ENCODE measurements around the gene DPP7.

The DPP7 gene

DNA sequence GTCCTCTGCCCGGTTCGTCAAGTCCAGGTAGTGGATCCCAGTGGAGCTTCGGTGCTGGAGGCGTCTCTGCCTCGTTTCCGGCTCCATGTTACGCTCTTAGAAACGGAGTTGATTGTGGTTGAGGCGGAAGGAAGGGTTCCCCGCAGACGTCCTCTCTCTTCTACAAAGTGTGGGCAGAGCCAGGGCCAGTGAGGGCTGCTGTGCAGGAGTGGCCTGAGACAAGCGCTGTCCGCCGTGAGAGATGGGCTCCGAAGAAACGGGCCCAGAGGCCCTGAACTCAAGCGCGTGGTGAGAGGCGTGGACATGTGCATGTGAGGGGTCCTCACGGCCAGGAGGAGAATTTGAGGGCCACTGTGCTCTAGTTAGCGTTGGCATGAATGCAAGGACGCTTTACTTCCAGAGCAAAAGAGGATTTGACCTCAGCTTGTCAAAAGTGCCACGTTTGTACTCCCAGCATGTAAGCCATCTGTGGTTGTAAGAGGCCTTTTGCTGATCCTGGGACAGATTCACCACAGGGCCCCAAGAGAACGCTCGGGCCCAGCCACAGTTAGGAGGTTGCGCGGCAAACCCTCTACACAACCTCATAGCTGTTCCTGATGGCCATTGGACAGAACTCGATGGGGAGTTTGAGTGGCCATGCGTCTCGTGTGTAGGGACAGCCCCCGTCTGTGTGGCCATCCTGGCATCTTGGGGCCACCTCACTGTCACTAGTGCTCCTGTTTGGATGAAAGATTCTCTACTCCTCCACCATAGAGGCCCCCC lies 17.6 kb downstream of the DPP7 start:
- FAIRE-seq = no peak

DNA sequence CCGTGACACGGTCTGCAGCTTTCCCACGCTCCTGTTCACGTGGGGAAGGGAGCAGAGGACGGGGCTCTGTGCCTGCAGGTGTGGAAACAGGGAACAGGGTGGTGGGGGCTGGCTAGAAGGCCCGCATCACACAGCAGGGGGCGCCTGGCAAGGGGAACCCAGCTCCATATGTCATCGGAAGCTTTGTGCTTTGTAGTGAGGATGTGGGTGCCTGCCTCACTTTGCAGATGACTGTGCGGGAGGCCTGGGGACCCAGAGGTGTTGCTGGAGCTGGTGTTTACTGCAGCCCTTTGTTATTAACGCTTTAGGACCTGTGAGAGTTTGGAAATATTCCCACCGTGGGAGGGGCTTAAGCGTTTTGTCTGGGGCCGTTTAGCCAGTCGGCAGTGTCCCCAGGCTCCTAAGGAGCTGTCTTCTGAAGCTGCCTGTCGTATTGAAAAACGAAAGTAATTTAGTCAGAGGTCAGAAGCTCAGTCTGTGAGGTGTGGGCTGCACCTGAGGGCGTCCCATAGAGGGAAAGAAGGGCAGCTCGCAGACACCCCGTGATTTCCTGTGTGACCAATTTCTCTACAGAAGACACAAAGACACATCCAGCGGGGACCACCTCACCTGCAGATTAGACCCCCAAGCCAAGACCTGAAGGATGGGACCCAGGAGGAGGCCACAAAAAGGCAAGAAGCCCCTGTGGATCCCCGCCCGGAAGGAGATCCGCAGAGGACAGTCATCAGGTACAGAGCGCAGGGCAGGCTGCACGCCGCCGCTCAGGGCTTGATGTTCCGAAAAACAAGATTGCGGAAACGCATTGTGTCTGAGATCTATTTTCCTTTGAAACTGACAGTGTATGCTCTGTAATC lies 18.6 kb downstream of the DPP7 start:
- DNase-seq (ENCODE audit: insufficient read length, low spot score) = no peak
- no peak for FAIRE-seq

More for the DNA sequence above, 17.6 kb downstream of the DPP7 start:
- no peak for DNase-seq (ENCODE audit: insufficient read length, low spot score)

DNA sequence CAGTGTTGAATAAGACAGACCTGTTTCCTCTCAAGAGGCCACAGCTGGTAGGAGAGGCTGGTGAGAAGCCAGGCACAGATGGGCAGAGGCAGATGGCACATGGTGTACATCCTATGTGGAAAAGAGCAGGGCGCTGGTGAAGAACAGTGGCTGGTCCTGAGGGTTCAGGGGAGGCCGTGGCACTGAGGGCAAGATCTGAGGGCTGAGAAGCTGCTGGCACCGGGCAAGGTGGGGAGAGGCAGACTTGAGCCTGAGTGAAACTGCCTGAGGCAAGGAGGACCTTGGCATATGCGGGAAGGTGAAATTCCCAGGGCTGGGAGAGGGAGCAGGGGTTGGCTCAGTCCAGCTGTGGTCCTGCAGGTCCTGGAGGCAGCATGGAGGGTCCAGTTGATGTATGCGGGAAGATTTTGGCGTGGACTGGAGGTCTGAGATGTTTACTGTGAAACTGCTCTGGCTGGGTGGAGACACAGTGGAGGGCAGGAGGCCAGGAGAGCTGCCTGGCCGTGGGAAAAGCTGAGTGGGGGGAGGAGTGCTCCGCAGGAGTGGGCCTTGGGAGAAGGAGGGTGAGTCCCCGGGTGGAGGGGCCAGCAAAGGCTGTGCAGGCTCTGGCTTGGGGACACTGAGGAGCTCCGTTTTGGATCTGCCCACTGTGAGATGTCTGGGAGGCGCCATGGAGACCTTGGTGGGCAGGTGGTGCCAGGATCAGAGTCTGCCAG lies 25.1 kb downstream of the DPP7 start:
- FAIRE-seq = no peak

DNA sequence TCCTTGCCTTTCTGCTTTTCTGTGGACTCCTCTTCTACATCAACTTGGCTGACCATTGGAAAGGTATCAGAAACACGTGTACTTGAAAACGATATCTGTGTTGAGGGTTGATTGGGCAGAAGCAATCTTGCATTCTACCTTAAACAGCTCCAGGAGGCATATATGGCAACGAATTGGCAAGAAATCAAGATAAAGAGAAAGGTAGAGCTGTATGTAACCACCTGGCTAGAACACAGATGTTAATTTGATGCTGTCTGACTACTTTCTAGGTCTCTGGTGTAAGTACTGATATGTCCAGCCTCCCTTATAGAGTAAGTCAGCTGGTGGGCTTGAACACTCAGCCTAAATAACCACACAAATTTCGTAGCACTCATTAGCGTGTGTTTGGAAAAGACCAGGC lies 26.4 kb downstream of the DPP7 start:
- DNase-seq (ENCODE audit: insufficient read length, low spot score) (no peak), FAIRE-seq (no peak)

More for the DNA sequence above, 25.1 kb downstream of the DPP7 start:
- DNase-seq (ENCODE audit: insufficient read length, low spot score) = no peak

DNA sequence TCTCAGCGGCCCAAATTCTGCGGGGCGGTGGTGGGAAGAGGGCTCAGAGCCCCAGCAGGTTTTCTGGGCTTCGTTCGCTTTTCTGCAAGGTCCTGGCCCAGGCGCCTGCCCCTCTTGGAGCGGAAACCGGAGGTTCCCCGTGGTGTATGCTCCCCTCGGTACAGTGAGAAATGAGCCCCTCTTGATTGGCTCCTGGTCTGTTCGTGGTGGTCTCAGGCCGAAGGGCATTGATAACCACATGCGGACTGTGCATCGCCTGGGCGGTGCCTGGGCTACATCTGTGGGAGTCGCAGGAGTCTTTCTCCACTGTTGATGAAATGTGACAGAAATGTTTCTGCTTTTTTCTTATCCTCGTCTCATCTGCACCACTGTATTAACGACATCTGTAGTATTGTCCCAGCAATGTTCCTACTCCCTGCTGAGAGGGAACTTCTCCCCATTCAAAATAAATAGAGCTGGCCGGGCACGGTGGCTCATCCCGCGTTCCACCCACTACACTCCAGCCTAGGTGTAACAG lies 27.1 kb downstream of the DPP7 start:
- FAIRE-seq = no peak
- DNase-seq (ENCODE audit: insufficient read length, low spot score) = no peak

DNA sequence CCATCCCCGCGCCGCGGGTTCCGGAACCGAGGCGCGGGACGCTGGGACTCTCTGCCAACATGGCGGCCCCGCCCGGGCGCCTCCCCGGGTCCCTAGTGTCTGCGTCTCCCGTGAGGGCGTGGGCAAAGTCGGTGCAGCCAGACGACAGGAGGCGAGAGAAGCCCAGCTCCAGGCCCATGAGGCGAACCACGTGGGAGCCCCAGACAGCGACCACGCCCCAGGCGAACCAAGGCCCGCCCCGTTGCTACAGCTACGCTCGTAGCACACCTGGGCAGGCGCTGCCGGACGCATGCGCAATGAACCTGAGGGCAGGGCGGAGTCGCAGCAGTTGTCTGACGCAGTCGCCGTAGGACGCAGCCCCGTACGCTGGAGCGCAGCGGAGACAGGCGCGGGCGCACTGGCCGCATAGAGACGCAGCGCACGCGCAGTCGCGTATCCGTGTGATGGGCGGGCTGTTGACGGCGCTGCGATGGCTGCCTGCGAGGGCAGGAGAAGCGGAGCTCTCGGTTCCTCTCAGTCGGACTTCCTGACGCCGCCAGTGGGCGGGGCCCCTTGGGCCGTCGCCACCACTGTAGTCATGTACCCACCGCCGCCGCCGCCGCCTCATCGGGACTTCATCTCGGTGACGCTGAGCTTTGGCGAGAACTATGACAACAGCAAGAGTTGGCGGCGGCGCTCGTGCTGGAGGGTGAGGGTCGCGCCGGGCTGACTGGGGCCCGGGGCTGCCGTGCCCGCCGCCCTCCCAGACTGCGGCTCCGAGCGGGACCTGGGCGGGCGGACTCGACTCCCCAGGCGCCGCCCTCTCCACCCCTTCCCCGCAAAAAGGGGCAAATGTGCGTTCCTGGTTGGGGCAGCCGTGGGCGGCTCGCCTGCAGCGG lies 27.8 kb downstream of the DPP7 start, which contains the start of gene MAN1B1:
Gene MAN1B1 (plus strand): TSS at position 455 of the 878 bp plus-strand sequence. CDS start 15 bp downstream, at position 470.
- DNase-seq (ENCODE audit: insufficient read length, low spot score) (peak; percentile 97), FAIRE-seq (peak; percentile 97)

DNA sequence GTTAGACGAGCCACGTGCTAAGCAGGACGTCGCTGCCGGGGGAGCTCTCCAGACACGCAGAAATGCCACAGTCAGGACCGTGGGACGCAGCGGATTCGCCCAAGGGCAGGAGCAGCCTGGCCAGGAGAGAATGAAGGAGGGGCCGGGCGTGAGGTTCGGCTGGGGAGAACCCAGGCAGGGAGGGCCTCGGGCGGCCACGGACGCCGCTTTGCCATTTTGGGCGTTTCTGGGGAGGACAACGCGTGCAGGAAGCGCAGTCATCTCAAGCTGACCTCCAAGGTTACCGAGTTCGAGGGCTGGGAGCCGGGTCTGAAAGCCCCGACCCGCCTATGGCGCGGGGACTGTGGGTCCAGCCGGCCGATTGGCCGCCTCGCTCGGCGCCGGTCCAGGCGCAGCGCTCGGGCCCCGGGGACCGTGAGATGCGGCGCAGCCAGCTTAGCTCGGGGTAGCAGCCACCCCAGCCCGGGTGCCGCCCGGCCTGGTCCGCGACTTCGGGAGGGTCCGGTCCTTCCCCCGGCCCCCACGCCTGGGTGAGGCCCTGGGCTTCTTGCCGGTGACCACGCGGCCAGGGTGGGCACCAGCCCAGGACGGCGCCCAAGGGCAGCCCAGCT lies 28.5 kb downstream of the DPP7 start:
- DNase-seq (ENCODE audit: insufficient read length, low spot score) = no peak
- FAIRE-seq = no peak

DNA sequence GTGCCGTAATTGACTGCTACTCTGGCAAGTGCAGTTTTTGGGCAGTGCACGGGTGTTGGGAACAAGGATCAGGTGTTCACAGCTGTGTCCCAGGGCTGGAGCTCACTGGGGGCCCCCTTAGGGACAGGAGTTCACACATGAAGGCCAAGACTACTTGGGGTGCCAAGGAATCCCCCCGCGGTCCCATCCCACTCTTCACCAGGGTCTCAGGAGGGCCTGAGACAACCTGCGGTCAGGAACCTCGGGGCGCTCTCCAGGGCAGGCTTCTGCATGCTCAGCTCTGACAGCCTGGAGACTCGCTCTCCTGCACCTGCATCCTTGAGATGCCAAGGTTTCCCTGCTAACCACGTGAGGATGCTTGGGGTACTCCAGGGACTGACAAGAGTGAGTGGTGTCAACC lies 30.0 kb downstream of the DPP7 start:
- DNase-seq (ENCODE audit: insufficient read length, low spot score) = no peak
- FAIRE-seq = no peak

DNA sequence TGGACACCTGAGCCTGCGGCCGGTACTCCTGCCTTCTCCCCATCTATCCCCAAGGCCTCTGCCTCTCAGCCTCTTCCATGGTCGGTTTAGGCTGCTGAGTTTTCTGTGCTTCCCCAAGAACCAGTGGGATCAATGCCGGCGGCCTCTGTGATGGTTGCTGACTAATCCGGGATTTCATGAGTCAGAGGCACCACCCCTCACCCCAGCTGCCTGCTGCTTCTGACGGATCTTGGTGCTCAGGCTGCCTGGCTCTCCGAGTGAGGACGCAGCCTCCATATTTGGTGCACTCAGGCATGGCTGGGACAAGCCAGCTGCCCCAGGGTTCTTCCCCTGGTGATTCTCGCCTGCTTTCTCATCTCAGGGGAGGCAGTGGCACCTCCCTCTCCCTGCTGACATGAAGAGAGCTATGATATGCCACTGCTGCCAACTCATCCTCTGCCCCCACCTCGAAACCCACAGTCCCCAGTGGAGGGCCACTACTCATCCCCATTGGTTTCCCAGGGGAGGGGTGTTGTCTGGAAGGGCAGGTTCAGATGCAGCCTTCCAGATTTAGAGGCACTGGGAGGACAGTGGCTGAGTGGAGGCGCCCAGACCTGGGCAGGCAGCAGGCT lies 31.0 kb downstream of the DPP7 start:
- FAIRE-seq (no peak), DNase-seq (ENCODE audit: insufficient read length, low spot score) (peak; percentile 67)

DNA sequence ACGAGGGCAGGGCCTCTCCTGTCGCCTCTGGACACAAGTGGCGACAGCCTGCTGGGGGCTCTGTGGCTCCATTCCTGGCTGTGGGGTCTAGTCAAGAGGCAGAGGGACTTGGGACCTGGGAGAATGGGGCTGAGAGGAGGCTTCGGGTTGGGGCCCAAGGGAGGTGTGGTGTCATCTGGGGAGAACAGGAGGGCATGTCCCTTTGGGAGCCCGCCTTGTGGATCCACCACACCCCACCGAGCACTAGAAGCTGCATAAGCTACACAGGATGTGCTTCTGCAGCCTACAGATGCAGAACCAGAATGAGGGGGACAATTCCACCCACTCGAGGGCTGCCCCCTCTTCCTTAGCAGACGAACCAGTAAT lies 31.6 kb downstream of the DPP7 start:
- FAIRE-seq (no peak), DNase-seq (ENCODE audit: insufficient read length, low spot score) (no peak)

DNA sequence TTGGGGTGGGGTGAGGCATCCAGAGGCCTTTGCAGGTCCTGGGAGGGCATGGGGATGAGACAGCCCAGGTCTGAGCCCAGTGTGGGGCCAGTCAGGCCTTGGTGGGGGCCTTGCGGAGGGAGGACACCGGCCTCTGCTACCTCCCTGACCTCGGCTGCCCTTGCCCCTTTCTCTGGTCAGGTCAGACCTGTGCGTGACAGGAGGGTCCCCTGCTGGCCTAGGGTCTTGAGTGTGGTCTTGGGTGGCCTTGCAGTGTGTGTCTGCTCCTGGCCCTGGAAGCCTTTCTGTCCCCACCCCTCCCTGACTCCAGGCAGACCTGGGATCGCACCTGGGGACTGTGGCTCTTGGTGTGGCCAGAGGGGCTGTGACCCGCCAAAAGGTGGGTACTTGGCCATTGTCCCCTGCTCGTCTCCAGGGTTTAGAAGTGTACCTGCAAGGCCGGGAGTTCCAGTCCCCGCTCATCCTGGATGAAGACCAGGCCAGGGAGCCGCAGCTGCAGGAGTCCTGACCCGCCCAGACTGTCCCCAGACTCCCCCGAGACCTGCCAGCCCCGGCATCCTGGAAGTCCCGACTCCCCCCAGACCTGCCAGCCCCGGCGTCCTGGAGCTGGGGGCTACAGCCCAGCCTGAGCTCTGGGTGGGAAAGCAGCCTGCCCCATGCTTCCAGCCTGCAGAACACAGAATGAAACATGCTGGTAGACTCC lies 32.2 kb downstream of the DPP7 start:
- FAIRE-seq = no peak
- no peak for DNase-seq (ENCODE audit: insufficient read length, low spot score)

DNA sequence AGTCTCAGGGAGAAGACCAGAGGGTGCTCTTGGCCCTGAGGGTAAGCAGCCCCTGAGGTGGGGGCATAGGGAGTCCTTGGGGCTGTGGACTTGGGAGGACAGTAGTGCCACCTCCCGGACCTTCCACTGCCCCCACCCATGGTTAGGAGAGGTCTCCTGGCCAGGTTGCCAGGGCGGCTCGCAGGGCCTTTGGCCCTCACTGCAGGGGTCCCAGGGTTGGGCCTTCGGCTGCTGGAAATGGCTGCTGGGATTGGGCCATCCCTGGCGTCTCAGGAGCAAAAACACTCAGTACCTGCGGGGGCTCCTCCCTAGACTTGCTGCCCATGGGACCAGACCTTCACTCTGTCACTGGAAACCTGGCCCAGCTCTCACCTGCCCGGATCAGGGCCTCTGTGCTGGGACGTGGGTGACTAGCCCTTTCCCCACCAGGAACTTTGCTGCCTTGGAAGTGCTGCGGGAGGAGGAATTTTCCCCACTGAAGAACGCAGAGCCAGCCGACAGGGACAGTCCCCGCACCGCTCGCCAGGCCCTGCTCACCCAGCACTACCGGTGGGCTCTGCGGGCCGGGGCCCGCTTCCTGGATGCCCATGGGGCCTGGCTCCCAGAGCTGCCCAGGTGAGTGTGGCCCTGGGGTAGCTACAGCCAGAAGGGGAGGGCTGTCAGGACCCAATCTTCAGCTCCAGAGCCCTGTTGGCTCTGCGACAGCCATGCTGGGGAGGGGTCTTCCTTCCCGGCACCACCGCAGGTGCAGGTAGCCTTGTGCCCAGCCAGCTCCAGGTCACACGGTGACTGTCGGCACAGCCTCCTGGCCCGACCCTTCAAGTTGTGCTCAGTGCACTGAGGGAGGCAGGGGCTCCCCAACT lies 34.0 kb downstream of the DPP7 start:
- FAIRE-seq (no peak), DNase-seq (ENCODE audit: insufficient read length, low spot score) (no peak)

DNA sequence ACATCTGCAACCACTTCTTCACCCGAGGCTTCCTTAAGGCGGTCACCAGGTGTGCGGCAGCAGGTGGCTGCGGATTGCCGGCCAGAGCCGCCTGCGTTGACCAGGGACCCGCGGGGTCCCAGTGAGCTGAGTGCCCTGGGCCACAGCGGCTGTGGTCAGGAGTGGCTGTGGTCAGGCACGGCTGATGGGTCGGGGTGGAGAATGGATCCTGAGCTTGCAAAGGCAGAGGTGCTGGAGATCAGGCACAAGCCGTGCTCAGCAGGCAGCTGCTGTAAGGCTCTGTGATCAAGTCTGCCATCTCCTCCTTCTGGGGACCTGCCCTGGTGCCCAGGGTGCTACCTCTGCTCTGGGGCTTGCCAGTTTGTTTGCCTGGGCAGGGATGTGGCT lies 35.1 kb downstream of the DPP7 start:
- FAIRE-seq (no peak), DNase-seq (ENCODE audit: insufficient read length, low spot score) (no peak)

DNA sequence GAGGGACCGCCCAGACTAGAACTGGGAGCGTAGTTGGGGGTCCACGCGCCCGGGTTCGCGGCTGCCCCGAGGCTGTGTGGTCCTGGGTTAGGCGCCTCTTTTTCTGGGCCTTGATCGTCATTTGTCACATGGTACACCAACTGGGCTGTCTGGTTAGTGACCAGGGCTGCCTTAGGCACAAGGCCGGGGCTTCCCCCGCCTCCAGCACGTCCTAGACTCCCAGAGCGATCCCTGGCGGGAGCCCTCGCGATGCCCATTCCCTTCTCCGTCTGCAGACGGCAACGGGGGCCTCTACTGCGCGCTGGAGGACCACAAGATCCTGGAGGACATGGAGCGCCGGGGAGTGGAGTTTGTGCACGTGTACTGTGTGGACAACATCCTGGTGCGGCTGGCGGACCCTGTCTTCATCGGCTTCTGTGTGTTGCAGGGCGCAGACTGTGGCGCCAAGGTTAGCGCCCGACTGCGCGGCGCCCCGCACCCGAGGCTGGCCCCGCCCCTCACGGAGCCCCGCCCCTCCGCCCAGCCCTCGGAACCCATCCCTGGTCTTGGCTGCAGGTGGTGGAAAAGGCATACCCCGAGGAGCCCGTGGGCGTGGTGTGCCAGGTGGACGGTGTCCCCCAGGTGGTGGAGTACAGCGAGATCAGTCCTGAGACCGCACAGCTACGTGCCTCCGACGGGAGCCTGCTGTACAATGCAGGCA lies 35.7 kb downstream of the DPP7 start:
- no peak for FAIRE-seq

DNA sequence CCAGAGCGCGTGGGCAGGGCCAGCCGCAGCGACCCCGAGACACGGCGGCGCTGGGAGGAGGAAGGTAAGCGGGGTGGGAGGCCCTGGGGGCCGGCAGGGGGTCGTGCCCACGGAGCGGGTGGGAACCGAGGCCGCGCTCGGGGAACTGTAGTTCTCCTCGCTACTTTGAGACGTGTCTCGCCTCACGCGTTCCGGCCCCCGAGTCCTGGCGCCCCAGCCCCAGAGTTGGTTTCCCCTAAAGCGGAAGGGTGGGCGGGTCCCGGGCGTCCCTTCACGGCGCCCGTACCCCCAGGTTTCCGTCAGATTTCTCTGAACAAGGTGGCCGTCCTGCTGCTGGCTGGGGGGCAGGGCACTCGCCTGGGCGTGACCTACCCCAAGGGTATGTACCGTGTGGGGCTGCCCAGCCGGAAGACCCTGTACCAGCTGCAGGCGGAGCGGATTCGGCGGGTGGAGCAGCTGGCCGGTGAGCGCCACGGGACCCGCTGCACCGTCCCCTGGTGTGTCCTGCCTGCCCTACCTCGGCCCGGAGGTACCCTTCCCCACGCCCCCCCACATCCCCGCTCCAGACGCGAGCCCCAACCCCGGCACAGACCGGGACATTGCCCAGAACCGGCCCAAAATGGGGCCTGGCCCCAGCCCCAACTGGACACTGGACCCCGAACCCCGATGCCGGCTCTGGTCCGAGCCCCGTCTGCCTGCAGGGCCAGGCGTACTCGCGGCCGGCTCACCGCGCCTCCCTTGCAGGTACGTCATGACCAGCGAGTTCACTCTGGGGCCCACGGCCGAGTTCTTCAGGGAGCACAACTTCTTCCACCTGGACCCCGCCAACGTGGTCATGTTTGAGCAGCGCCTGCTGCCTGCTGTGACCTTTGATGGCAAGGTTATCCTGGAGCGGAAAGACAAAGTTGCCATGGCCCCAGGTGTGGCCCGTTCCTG lies 36.5 kb downstream of the DPP7 start:
- DNase-seq (ENCODE audit: insufficient read length, low spot score) = no peak
- FAIRE-seq = no peak

More for the DNA sequence above, 35.7 kb downstream of the DPP7 start:
- no peak for DNase-seq (ENCODE audit: insufficient read length, low spot score)

Measured in HTR-8/SVneo (cell line).